ENCODE results near the gene FFAR3.
A peak's percentile ranks its signal among the peaks of the same experiment; 100 is the strongest.

FFAR3 gene

GRCh38 chr19:35310811-35311465 is 47.3 kb upstream of the FFAR3 start:
- H3K27ac ChIP-seq (ENCODE audit: extremely low read depth, low read depth, low read length), result no peak overlapping the region
- CTCF ChIA-PET, result interaction anchor here (1.2 kb wide), 1 partner anchor 16 kb away, joined by 5 read pairs; no protein-coding TSS in a partner anchor
- H3K4me1 ChIP-seq (ENCODE audit: control insufficient read depth, insufficient read depth, low read length), result no peaks in the 10 kb centered on the region
- H3K9me3 ChIP-seq (ENCODE audit: control insufficient read depth, insufficient read depth, low read depth, low read length), result no peaks in the 10 kb centered on the region
- TF ChIP-seq ZNF121 (tag by site-specific recombination; IDR thresholded peaks at IDR 0.05) (peak; percentile 88), ZNF664 (tag by site-specific recombination; IDR thresholded peaks at IDR 0.05) (peak; percentile 48; the same call in 1 of the 2 replicates), GLI4 (tag by site-specific recombination; IDR thresholded peaks at IDR 0.05) (no peak), ZBTB1 (tag by site-specific recombination; IDR thresholded peaks at IDR 0.05) (no peak), PATZ1 (tag by site-specific recombination; IDR thresholded peaks at IDR 0.05) (no peak), ZNF24 (tag by site-specific recombination; IDR thresholded peaks at IDR 0.05) (no peak)
- no peak overlapping the region for H3K4me3 ChIP-seq (ENCODE audit: low read depth, low read length)
- H3K36me3 ChIP-seq (ENCODE audit: control insufficient read depth in 2 of 2, insufficient read depth in 1 of 2, low read length in 2 of 2), result no peaks in the 10 kb centered on the region
- POLR2A ChIA-PET, result no interaction called here

GRCh38 chr19:35311901-35312665 is 46.2 kb upstream of the FFAR3 start:
- no peak overlapping the region for H3K4me3 ChIP-seq (ENCODE audit: low read depth, low read length)
- no peaks in the 10 kb centered on the region for H3K4me1 ChIP-seq (ENCODE audit: control insufficient read depth, insufficient read depth, low read length)
- no peaks in the 10 kb centered on the region for H3K9me3 ChIP-seq (ENCODE audit: control insufficient read depth, insufficient read depth, low read depth, low read length)
- no peak overlapping the region for H3K27ac ChIP-seq (ENCODE audit: extremely low read depth, low read depth, low read length)
- H3K36me3 ChIP-seq (ENCODE audit: control insufficient read depth in 2 of 2, insufficient read depth in 1 of 2, low read length in 2 of 2), result no peaks in the 10 kb centered on the region
- TF ChIP-seq ZNF394 (tag by site-specific recombination; IDR thresholded peaks at IDR 0.05; ENCODE audit: borderline replicate concordance) (no peak), GLIS2 (tag by site-specific recombination; IDR thresholded peaks at IDR 0.05) (peak; percentile 13; the same call in 1 of the 2 replicates)
- ChIA-PET CTCF (interaction anchor here (0.6 to 1.6 kb wide), 4 partner anchors 15 to 167 kb away, joined by 3 to 7 read pairs (median 4); no protein-coding TSS in a partner anchor), POLR2A (interaction anchor here (0.6 kb wide), 1 partner anchor 98 kb away, joined by 3 read pairs; no protein-coding TSS in a partner anchor)

GRCh38 chr19:35313587-35313986 is 44.7 kb upstream of the FFAR3 start:
- Histone ChIP-seq H3K4me3 (ENCODE audit: low read depth, low read length) (no peak overlapping the region), H3K4me1 (ENCODE audit: control insufficient read depth, insufficient read depth, low read length) (no peaks in the 10 kb centered on the region), H3K36me3 (ENCODE audit: control insufficient read depth in 2 of 2, insufficient read depth in 1 of 2, low read length in 2 of 2) (no peaks in the 10 kb centered on the region), H3K27ac (ENCODE audit: extremely low read depth, low read depth, low read length) (no peak overlapping the region), H3K9me3 (ENCODE audit: control insufficient read depth, insufficient read depth, low read depth, low read length) (no peaks in the 10 kb centered on the region)
- CTCF ChIA-PET, result interaction anchor here (0.6 to 1.8 kb wide), 8 partner anchors 12 to 674 kb away, joined by 3 to 8 read pairs (median 4); no protein-coding TSS in a partner anchor
- POLR2A ChIA-PET, result interaction anchor here (0.5 kb wide), 1 partner anchor 321 kb away, joined by 4 read pairs; no protein-coding TSS in a partner anchor
- TF ChIP-seq ZNF19 (tag by site-specific recombination; IDR thresholded peaks at IDR 0.05; ENCODE audit: low read depth) (no peak), GLIS2 (tag by site-specific recombination; IDR thresholded peaks at IDR 0.05) (0 out of 2 replicates have a peak, but pooled peaks have one; percentile 23)

- TF ChIP-seq ZNF121 (tag by site-specific recombination; IDR thresholded peaks at IDR 0.05) (no peak), ZNF792 (tag by site-specific recombination; IDR thresholded peaks at IDR 0.05) (peak; percentile 95), ZNF341 (tag by site-specific recombination; IDR thresholded peaks at IDR 0.05; ENCODE audit: low read depth) (no peak), ZSCAN23 (tag by site-specific recombination; IDR thresholded peaks at IDR 0.05) (no peak)
- CTCF ChIA-PET, result interaction anchor here (0.6 to 1.8 kb wide), 6 partner anchors 20 to 630 kb away, joined by 3 to 8 read pairs (median 6); no protein-coding TSS in a partner anchor
- Histone ChIP-seq H3K4me3 (ENCODE audit: low read depth, low read length) (no peak overlapping the region), H3K36me3 (ENCODE audit: control insufficient read depth in 2 of 2, insufficient read depth in 1 of 2, low read length in 2 of 2) (no peaks in the 10 kb centered on the region), H3K4me1 (ENCODE audit: control insufficient read depth, insufficient read depth, low read length) (no peaks in the 10 kb centered on the region), H3K27ac (ENCODE audit: extremely low read depth, low read depth, low read length) (no peak overlapping the region), H3K9me3 (ENCODE audit: control insufficient read depth, insufficient read depth, low read depth, low read length) (no peaks in the 10 kb centered on the region)
- POLR2A ChIA-PET, result interaction anchor here (0.5 kb wide), 1 partner anchor 320 kb away, joined by 4 read pairs; no protein-coding TSS in a partner anchor
Measured at GRCh38 chr19:35314031-35314430, 44.2 kb upstream of the FFAR3 start.

Measured in HEK293 (cell line).